ENCODE data around the gene SP2. TPM values are rescaled to one million over a fixed set of nuclear protein-coding genes. Genes with fewer than 3 reads are reported as not detected.

The SP2 gene
- total RNA-seq, 2 experiments from 2014 or later, result 5.8 to 22.1 TPM

GRCh38 chr17:47879028-47879585, 16.9 kb upstream of the SP2 start:
- no peak overlapping the region for H3K4me2 ChIP-seq (ENCODE audit: low read length)
- no peak overlapping the region for H2AFZ ChIP-seq (ENCODE audit: low read length)
- H3K27ac ChIP-seq (ENCODE audit: low read depth, low read length, poor library complexity, severe bottlenecking), result no peak overlapping the region
- ChIA-PET CTCF (ENCODE audit: unreplicated experiment) (no interaction called here), POLR2A (no interaction called here)
- H3K36me3 ChIP-seq (ENCODE audit: insufficient read depth, low read length), result no peaks in the 10 kb centered on the region
- H3K4me1 ChIP-seq (ENCODE audit: insufficient read depth, low read length, poor library complexity, severe bottlenecking), result no peaks in the 10 kb centered on the region
- H3K9me3 ChIP-seq (ENCODE audit: low read length), result no peaks in the 10 kb centered on the region
- no peak overlapping the region for H3K4me3 ChIP-seq (ENCODE audit: low read depth, low read length, poor library complexity, severe bottlenecking)
- H3K79me2 ChIP-seq (ENCODE audit: insufficient read depth, low read depth, low read length), result no peaks in the 10 kb centered on the region
- intact Hi-C loops (cut with micrococcal nuclease; ENCODE audit: unreplicated experiment), result no loop called here
- no TSS peak for BruUV-seq (replicated peaks)
- H3K9me2 ChIP-seq (ENCODE audit: insufficient read depth, low read length), result no peaks in the 10 kb centered on the region
- H4K20me1 ChIP-seq (ENCODE audit: insufficient read depth, low read length), result no peaks in the 10 kb centered on the region
- TF ChIP-seq CTCF (conservative IDR thresholded peaks at IDR 0.05; ENCODE audit: low read length), result no peak
- no peak for TF ChIP-seq EZH2phosphoT487 (IDR thresholded peaks at IDR 0.05; ENCODE audit: borderline replicate concordance, low read depth, low read length)
- DNase-seq (ENCODE audit: low spot score), result no peak

GRCh38 chr17:47879776-47880454, 16.1 kb upstream of the SP2 start:
- no peak overlapping the region for H3K4me2 ChIP-seq (ENCODE audit: low read length)
- DNase-seq (ENCODE audit: low spot score), result no peak
- no peaks in the 10 kb centered on the region for H3K9me2 ChIP-seq (ENCODE audit: insufficient read depth, low read length)
- POLR2A ChIA-PET, result no interaction called here
- intact Hi-C loops (cut with micrococcal nuclease; ENCODE audit: unreplicated experiment), result no loop called here
- no peaks in the 10 kb centered on the region for H3K79me2 ChIP-seq (ENCODE audit: insufficient read depth, low read depth, low read length)
- H3K4me3 ChIP-seq (ENCODE audit: low read depth, low read length, poor library complexity, severe bottlenecking), result no peak overlapping the region
- peaks cover 2% of the 10 kb centered on the region for H3K4me1 ChIP-seq (ENCODE audit: insufficient read depth, low read length, poor library complexity, severe bottlenecking)
- no peaks in the 10 kb centered on the region for H3K36me3 ChIP-seq (ENCODE audit: insufficient read depth, low read length)
- no peaks in the 10 kb centered on the region for H3K9me3 ChIP-seq (ENCODE audit: low read length)
- H4K20me1 ChIP-seq (ENCODE audit: insufficient read depth, low read length), result no peaks in the 10 kb centered on the region
- no peak overlapping the region for H3K27ac ChIP-seq (ENCODE audit: low read depth, low read length, poor library complexity, severe bottlenecking)
- no TSS peak for BruUV-seq (replicated peaks)
- H2AFZ ChIP-seq (ENCODE audit: low read length), result no peak overlapping the region
- CTCF ChIA-PET (ENCODE audit: unreplicated experiment), result no interaction called here
- no peak for TF ChIP-seq EZH2phosphoT487 (IDR thresholded peaks at IDR 0.05; ENCODE audit: borderline replicate concordance, low read depth, low read length)
- no peak for TF ChIP-seq CTCF (conservative IDR thresholded peaks at IDR 0.05; ENCODE audit: low read length)

- Histone ChIP-seq H3K79me2 (ENCODE audit: insufficient read depth, low read depth, low read length) (no peaks in the 10 kb centered on the region), H4K20me1 (ENCODE audit: insufficient read depth, low read length) (no peaks in the 10 kb centered on the region), H3K4me3 (ENCODE audit: low read depth, low read length, poor library complexity, severe bottlenecking) (no peak overlapping the region), H3K4me1 (ENCODE audit: insufficient read depth, low read length, poor library complexity, severe bottlenecking) (peaks cover 7% of the 10 kb centered on the region), H3K9me2 (ENCODE audit: insufficient read depth, low read length) (no peaks in the 10 kb centered on the region), H3K4me2 (ENCODE audit: low read length) (no peak overlapping the region), H2AFZ (ENCODE audit: low read length) (no peak overlapping the region), H3K9me3 (ENCODE audit: low read length) (no peaks in the 10 kb centered on the region), H3K27ac (ENCODE audit: low read depth, low read length, poor library complexity, severe bottlenecking) (no peak overlapping the region), H3K36me3 (ENCODE audit: insufficient read depth, low read length) (no peaks in the 10 kb centered on the region)
- BruUV-seq (replicated peaks), result no TSS peak
- TF ChIP-seq EZH2phosphoT487 (IDR thresholded peaks at IDR 0.05; ENCODE audit: borderline replicate concordance, low read depth, low read length) (no peak), CTCF (conservative IDR thresholded peaks at IDR 0.05; ENCODE audit: low read length) (no peak)
- ChIA-PET CTCF (ENCODE audit: unreplicated experiment) (interaction anchor here (0.6 kb wide), 1 partner anchor 678 kb away, joined by 4 read pairs; no protein-coding TSS in a partner anchor), POLR2A (interaction anchor here (1.2 to 1.4 kb wide), 2 partner anchors 13 to 19 kb away, joined by 3 to 4 read pairs; no protein-coding TSS in a partner anchor)
- DNase-seq (ENCODE audit: low spot score), result no peak
- intact Hi-C loops (cut with micrococcal nuclease; ENCODE audit: unreplicated experiment), result no loop called here
Observed at GRCh38 chr17:47882247-47882646, 13.8 kb upstream of the SP2 start.
